Middle frontal gyrus (tissue), 1 donor: ENCODE measurements around the gene PNKD.

Source experiments
- DNase-seq: peaks from one replicate; pipeline ENCODE4 v3.0.0-alpha.2; 2015; ENCODE audit warnings: low spot score; ENCODE audit errors: extremely low spot score

PNKD gene

GRCh38 chr2:218315397-218315796 lies 45.1 kb downstream of the PNKD start:
- DNase-seq, result no peak

GRCh38 chr2:218317303-218317630 lies 46.9 kb downstream of the PNKD start:
- no peak for DNase-seq

- no peak for DNase-seq
These were observed 47.5 kb downstream of the PNKD start for GRCh38 chr2:218317835-218318234.

GRCh38 chr2:218318241-218318640 lies 47.9 kb downstream of the PNKD start:
- DNase-seq, result no peak

- no peak for DNase-seq
These were observed 49.6 kb downstream of the PNKD start for GRCh38 chr2:218319813-218320365.

GRCh38 chr2:218320704-218321336 lies 50.5 kb downstream of the PNKD start:
- DNase-seq, result no peak

GRCh38 chr2:218322768-218323525 lies 52.6 kb downstream of the PNKD start:
- DNase-seq, result peak; percentile 18

- DNase-seq, result no peak
These were observed 53.5 kb downstream of the PNKD start for GRCh38 chr2:218323526-218324472.

GRCh38 chr2:218325566-218326160 lies 55.3 kb downstream of the PNKD start:
- no peak for DNase-seq

GRCh38 chr2:218326315-218326714 lies 56.0 kb downstream of the PNKD start:
- no peak for DNase-seq

- DNase-seq, result no peak
These were observed 57.3 kb downstream of the PNKD start for GRCh38 chr2:218327451-218328210.

- no peak for DNase-seq
These were observed 58.0 kb downstream of the PNKD start for GRCh38 chr2:218328294-218328693.

GRCh38 chr2:218329027-218329825 lies 58.9 kb downstream of the PNKD start:
- no peak for DNase-seq

- DNase-seq, result no peak
These were observed 59.7 kb downstream of the PNKD start for GRCh38 chr2:218329826-218330593.

- no peak for DNase-seq
These were observed 61.4 kb downstream of the PNKD start for GRCh38 chr2:218331745-218332144.

- DNase-seq, result no peak
These were observed 62.0 kb downstream of the PNKD start for GRCh38 chr2:218332288-218332687.

GRCh38 chr2:218332920-218333645 lies 62.8 kb downstream of the PNKD start:
- no peak for DNase-seq

GRCh38 chr2:218334531-218334930 lies 64.2 kb downstream of the PNKD start:
- DNase-seq, result no peak
